Lower lobe of right lung (tissue), 2 donors: ENCODE data around the gene MSL3B.
A peak's percentile ranks its signal among the peaks of the same experiment; 100 is the strongest.

Experiments
- ATAC-seq, 2 donors: fragments of 200-7000 bp; cut with Tn5 transposase; one replicate each; pipeline ENCODE4 v1.9.1; 2020 to 2022; ENCODE audit warnings: mild to moderate bottlenecking in 2 of 2, moderate library complexity in 2 of 2
- DNase-seq: peaks from one replicate; pipeline ENCODE4 v3.0.0-alpha.2; 2020
- H3K27ac ChIP-seq: fragments of 200-600 bp; one replicate; pipeline ENCODE4 v1.8.0; 2022
- H3K27me3 ChIP-seq: fragments of 200-600 bp; one replicate; pipeline ENCODE4 v1.8.0; 2022; ENCODE audit warnings: low read depth
- H3K36me3 ChIP-seq: fragments of 200-600 bp; one replicate; pipeline ENCODE4 v1.8.0; 2022; ENCODE audit warnings: mild to moderate bottlenecking
- H3K4me1 ChIP-seq: fragments of 200-600 bp; one replicate; pipeline ENCODE4 v1.8.0; 2022
- H3K4me3 ChIP-seq: fragments of 200-600 bp; one replicate; pipeline ENCODE4 v1.8.0; 2022; ENCODE audit warnings: mild to moderate bottlenecking
- H3K9me3 ChIP-seq: fragments of 200-600 bp; one replicate; pipeline ENCODE4 v1.8.0; 2022
- CTCF ChIP-seq: fragments of 200-600 bp; IDR thresholded peaks from one replicate; pipeline ENCODE4 v1.8.0; 2022; ENCODE audit warnings: antibody characterized with exemption, mild to moderate bottlenecking
- intact Hi-C: fragments of 100-400 bp; cut with DNase I; formaldehyde crosslinking; loops from one replicate; pipeline ENCODE4 v1.11.0; 2022
- donor health status: DM: no; HTN: yes; CAD: no; lungs with severe emphysema.

Gene MSL3B

GRCh38 chr2:233829193-233830110 is 38.7 kb downstream of the MSL3B start:
- intact Hi-C loops: no loop called here
- Histone ChIP-seq H3K27ac (no peak overlapping the region), H3K4me1 (no peaks in the 10 kb centered on the region), H3K27me3 (no peaks in the 10 kb centered on the region), H3K36me3 (no peaks in the 10 kb centered on the region), H3K9me3 (no peaks in the 10 kb centered on the region), H3K4me3 (no peak overlapping the region)
- DNase-seq (no peak), ATAC-seq (no peak)
- TF ChIP-seq CTCF: no peak

- H3K27ac ChIP-seq: no peak overlapping the region
- H3K27me3 ChIP-seq: no peaks in the 10 kb centered on the region
- peak in 1 of 2 donors; percentile 27 for ATAC-seq
- TF ChIP-seq CTCF: no peak
- no peaks in the 10 kb centered on the region for H3K4me1 ChIP-seq
- intact Hi-C loops: no loop called here
- no peaks in the 10 kb centered on the region for H3K9me3 ChIP-seq
- no peaks in the 10 kb centered on the region for H3K36me3 ChIP-seq
- no peak for DNase-seq
- no peak overlapping the region for H3K4me3 ChIP-seq
These were observed 39.5 kb downstream of the MSL3B start for GRCh38 chr2:233828546-233829192.

- DNase-seq (no peak), ATAC-seq (no peak)
- Histone ChIP-seq H3K27me3 (peaks cover 4% of the 10 kb centered on the region), H3K36me3 (no peaks in the 10 kb centered on the region), H3K9me3 (no peaks in the 10 kb centered on the region), H3K4me1 (no peaks in the 10 kb centered on the region), H3K27ac (no peak overlapping the region), H3K4me3 (no peak overlapping the region)
- no peak for TF ChIP-seq CTCF
- intact Hi-C loops: no loop called here
These were observed 43.8 kb downstream of the MSL3B start for GRCh38 chr2:233824373-233824772.

GRCh38 chr2:233823731-233824121 is 44.5 kb downstream of the MSL3B start:
- Histone ChIP-seq H3K4me1 (no peaks in the 10 kb centered on the region), H3K9me3 (no peaks in the 10 kb centered on the region), H3K4me3 (no peak overlapping the region), H3K27me3 (peaks cover 4% of the 10 kb centered on the region), H3K27ac (no peak overlapping the region), H3K36me3 (no peaks in the 10 kb centered on the region)
- ATAC-seq (no peak), DNase-seq (peak; percentile 32)
- TF ChIP-seq CTCF: no peak
- intact Hi-C loops: no loop called here

- Histone ChIP-seq H3K4me3 (no peak overlapping the region), H3K27ac (no peak overlapping the region), H3K36me3 (no peaks in the 10 kb centered on the region), H3K9me3 (no peaks in the 10 kb centered on the region), H3K27me3 (peaks cover 4% of the 10 kb centered on the region), H3K4me1 (no peaks in the 10 kb centered on the region)
- no peak for TF ChIP-seq CTCF
- peak in 1 of 2 donors; percentile 18 for ATAC-seq
- intact Hi-C loops: no loop called here
- peak; percentile 43 for DNase-seq
These were observed 45.1 kb downstream of the MSL3B start for GRCh38 chr2:233822781-233823730.
